NCI-H1105 (cell line): Measurements from ENCODE around the gene INO80C.
"Not testable (repeated sequence)": the region's sequence is repeated elsewhere in the genome, so short reads cannot be mapped to it uniquely, and the experiment has no call there.

Source experiments
- DNase-seq: peaks from one replicate; lab custom pipeline; 2025; lab: John Stamatoyannopoulos, UW

The INO80C gene

GRCh38 chr18:35460736-35461161 is 37.0 kb downstream of the INO80C start:
- no peak for DNase-seq

- DNase-seq, result no peak
Measured at GRCh38 chr18:35459997-35460396, 37.8 kb downstream of the INO80C start.

GRCh38 chr18:35458677-35459441 is 38.9 kb downstream of the INO80C start:
- DNase-seq, result no peak

GRCh38 chr18:35458271-35458670 is 39.5 kb downstream of the INO80C start:
- DNase-seq, result no peak

GRCh38 chr18:35457140-35457704 is 40.5 kb downstream of the INO80C start:
- DNase-seq, result no peak

- no peak for DNase-seq
Measured at GRCh38 chr18:35455926-35456763, 41.6 kb downstream of the INO80C start.

DNA sequence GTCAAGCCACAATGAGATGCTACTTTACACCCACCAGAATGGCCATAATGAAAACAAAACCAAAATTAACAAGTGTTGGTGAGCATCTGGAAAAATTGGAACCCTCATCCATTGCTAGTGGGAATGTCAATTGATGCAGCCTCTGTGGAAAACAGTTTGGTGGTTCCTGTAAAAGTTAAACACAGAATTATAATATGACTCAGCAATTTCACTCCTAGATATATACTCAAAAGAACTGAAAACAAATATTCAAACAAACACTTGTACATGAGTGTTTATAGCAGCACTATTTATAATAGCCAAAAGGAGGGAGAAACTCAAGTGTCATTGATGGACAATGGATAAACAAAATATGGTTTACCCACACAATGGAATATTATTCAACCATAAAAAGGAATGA is 43.0 kb downstream of the INO80C start:
- DNase-seq, result no peak

GRCh38 chr18:35453065-35453464 is 44.7 kb downstream of the INO80C start:
- not testable (repeated sequence) for DNase-seq

- DNase-seq, result no peak
Measured at GRCh38 chr18:35451916-35452315, 45.8 kb downstream of the INO80C start.

- DNase-seq, result peak; percentile 7
Measured at GRCh38 chr18:35451032-35451431, 46.7 kb downstream of the INO80C start.

DNA sequence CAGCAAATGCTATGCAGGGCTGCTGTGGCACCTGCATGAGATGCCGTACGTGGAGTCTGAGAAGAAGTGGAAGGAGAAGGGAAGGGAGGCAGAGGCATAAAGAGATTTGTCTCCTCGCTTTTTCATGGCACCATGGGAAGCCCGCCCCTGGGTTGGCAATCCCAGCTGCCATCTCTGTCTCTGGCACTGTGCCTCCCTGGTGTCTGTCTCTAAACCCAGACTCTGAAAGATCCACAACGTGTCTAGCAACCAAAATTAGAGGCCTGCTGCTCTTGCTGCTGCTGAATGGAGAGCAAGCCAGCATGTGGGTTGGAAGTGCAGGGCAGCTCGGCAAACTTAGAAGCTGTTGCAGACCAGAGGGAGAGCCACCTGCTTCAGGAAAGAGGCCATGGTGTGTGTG is 53.1 kb downstream of the INO80C start:
- DNase-seq, result no peak

GRCh38 chr18:35443847-35444246 is 53.9 kb downstream of the INO80C start:
- DNase-seq, result no peak

DNA sequence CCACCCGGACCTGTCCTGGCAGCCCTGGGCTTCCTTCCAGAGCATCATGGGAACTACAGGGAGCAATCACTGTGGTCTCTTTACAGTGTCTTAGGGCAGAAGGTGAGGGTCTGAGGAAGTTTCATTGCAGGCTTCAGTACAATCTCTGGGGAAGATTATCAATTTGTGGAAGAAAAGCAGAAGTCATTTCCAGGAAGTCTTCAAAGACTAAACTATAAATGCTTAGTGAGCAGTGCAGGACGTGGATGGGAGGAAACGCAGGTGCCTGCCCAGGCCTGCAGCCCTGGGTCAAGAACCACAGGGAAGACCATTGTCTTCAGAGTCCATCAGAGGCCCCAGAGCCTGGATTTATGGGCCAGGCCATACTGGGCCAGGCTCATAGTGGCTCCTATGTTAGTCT is 54.3 kb downstream of the INO80C start:
- no peak for DNase-seq

- DNase-seq, result no peak
Measured at GRCh38 chr18:35442701-35443100, 55.1 kb downstream of the INO80C start.

DNA sequence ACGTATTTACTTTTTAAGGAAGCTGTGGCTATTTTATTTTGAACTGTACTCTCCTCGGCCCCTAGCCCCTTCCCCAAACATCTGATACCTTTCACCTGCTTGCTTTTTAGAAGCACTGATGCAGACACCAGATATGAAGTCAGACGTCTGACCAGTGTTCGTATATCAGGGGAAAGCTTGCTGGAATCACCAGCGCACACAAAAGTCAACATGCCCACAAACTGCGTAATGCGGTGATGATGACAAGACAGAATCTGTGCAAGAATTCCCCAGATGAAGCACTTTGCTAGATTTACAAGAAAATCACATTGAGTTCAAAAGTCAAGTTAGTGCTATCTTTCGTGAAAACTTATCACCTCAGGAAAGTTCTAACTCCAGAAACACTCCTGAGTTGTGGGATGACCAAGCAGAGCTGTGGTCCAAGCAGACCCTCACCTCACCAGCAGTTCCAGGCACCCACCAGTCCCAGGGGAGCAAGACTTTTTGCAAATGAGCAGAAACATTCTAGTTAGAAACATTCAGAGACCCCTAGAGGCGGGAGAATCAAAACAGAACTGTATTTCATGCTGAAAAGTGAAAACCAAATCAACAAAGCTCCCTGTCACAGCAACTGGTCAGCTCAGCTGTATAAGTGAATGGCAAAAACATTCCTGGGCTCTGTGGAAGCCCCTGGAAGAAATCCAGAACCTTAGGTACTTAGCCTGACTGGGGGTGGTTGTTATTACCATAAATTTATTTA is 55.7 kb downstream of the INO80C start:
- DNase-seq, result no peak

DNA sequence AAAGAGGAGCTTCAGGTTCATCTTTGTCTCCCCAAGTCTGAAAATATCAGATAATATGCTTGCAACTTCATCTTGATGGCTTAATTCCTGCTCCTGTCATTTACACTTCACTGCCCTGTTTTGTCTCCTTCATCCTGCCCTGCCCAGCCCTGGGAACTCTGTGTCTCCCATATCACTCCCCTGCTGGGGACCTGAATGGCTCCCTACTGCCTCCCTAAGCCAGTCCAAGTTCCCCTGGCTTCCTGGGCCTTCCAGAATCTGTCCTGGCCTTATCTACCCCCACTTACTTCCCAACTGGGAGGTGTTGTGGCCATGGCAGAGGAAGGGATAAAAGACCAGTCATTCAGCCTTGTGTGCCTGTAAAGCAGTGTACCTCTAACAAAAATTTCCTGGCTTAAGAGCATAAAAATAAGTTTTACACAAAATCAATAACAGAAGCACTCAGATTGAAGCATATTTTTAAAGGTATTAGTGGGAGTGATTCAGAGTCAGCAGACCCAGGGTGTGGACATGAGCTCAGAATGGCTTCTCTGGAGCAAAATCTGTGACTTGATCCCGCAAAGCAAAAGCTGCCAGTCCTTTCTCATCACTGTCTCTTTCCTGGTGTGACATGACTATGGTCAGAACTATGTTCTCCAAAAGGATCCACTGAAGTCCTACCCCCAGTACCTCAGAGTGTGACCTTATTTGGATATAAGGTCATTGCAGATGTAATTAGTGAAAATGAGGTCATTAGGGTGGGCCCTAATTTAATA is 59.1 kb downstream of the INO80C start:
- DNase-seq, result no peak

DNA sequence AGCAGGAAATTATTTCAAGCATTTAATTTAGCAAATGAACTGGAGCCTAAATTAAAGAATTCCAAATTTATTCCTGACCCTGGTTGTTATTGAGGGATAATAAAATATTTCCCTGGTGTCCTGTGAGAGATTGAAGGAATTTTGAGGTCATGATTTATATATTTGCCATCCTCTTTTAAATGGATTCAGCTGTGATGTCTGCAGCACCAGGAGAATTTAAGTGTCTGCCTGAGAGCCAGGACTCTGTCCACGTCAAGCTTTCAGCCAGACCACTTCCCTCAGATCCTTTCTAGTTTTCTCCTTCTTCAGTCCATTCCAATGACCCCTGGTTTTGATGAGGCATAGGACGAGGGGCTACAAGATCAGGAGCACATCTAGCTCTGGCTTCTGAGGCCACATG is 59.9 kb downstream of the INO80C start:
- no peak for DNase-seq

GRCh38 chr18:35436076-35436649 is 61.6 kb downstream of the INO80C start:
- DNase-seq, result no peak

DNA sequence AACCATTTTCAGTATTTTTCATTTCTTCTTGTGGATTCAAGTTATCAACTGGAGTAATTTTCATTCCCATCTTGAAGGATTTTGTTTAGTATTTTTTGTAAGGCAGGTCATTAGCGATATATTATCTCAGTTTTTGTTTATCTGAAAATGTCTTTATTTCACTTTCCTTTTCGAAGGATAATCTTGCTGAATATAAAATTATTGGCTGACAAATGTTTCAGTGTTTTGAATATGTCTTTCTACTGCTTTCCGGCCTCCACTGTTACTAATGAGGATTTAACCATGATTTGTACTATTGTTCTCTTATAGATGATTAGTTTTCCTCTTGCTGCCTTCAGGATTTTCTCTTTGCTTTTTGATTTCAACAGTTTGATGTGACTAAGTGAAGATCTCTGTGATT is 62.4 kb downstream of the INO80C start:
- DNase-seq, result no peak

DNA sequence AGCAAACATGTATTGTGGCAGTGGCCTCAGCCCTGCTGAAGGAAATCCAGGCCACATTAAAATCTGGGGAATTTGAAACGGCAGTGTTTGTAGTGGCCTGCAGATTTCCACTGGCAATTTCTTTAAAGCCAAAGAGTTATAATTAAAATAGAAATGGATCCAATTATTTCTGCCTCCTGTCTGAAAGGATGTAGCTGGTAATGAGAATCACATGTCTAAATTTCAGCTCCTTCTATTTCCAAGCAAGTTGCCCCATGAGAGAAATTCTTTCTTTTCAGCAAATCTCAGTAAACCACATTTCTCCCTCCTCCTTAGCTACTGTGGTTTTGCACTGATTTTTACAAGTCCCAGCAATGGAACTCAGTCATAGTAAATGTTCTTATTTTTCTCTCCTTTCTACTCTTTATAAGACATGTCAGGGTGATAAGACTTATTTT is 65.2 kb downstream of the INO80C start:
- DNase-seq, result no peak

- DNase-seq, result no peak
Measured at GRCh38 chr18:35431374-35431741, 66.4 kb downstream of the INO80C start.
